ENCODE measurements around the gene ALK. TPM values are rescaled to one million over a fixed set of nuclear protein-coding genes. Genes with fewer than 3 reads are reported as not detected.

ALK gene
- total RNA-seq, 2 donors from 2014 or later, result not detected

DNA sequence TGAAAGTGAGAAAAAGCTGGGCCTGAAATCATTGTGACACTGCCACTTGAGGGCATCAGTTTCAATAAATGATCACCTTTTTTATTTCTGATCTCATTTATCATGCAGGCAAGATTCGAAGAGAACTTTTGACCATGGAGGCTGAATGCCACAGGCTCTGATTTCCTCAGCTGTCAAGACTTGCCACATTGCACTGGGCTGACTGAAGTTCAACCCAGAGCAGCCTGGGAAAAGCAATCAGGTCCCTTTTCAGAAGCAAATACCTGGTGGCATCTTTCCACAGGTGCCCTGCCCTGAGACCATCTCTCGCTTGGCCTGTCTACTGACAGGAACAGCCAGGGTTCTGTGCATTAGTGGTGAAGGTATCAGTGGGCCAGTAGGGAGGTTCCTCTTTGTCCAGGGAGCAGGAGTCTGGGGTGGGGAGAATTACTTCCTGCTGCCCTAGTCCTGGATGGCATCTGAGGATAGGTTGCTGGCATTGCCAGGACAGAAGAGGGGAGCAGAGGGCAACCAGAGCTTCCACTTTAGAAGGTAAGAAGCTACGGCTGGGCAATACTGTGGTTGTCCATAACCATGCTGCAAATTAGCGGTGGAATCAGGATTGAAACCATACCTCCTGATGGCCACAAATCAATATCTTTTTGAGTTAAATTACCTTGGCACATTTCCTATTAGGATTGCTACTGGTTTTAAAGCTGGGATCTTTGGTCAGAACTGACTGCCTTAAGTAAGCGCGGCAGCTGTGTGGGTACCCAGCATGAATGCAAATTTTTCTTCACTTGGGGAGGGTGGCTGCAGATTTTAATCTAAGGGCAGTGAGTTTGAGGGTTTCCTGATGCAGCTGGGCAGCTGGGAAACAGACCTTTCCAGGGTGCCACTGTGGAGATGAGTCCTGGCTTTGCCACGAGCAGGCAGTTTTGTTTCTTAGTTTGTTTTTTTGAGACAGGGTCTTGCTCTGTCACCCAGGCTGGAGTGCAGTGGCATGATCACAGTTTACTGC, 394.5 kb downstream of the ALK start:
- Mint-ChIP-seq H3K36me3 (no peaks in the 10 kb centered on the region), H3K9me3 (no peaks in the 10 kb centered on the region), H3K4me3 (no peak overlapping the region), H3K27me3 (peaks cover 23 to 33% of the 10 kb centered on the region in 2 donors), H3K27ac (no peak overlapping the region), H3K4me1 (ENCODE audit: low read depth in 2 of 2) (peaks cover 4% of the 10 kb centered on the region in 2 donors)
- DNase-seq (ENCODE audit: low spot score) (no peak), ATAC-seq (no peak)

DNA sequence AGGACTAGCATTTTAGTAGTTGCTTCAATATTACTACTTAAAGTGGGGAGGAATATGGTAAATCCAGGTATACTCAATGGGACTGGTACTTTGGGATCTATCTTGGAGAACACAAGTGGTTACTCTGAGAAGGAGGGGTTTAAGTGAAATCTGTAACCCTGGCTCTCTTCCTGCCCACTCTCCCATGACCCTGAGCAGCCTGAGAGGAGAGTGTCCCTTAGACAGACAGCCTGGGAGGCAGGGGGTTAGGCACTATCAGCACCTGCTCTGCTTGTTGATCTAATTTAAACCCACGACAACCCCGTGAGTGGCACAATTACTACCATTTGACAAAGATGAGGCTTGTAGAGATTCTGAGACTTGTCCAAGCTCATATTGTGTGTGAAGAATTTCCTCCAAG, 395.5 kb downstream of the ALK start:
- DNase-seq (ENCODE audit: low spot score), result no peak
- H3K27ac Mint-ChIP-seq, result no peak overlapping the region
- ATAC-seq, result no peak
- peaks cover 19 to 24% of the 10 kb centered on the region in 2 donors for H3K27me3 Mint-ChIP-seq
- no peaks in the 10 kb centered on the region for H3K36me3 Mint-ChIP-seq
- no peaks in the 10 kb centered on the region for H3K9me3 Mint-ChIP-seq
- H3K4me3 Mint-ChIP-seq, result no peak overlapping the region
- peaks cover 4% of the 10 kb centered on the region in 2 donors for H3K4me1 Mint-ChIP-seq (ENCODE audit: low read depth in 2 of 2)

- H3K4me1 Mint-ChIP-seq (ENCODE audit: low read depth in 2 of 2), result peaks cover 4% of the 10 kb centered on the region in 2 donors
- ATAC-seq (no peak), DNase-seq (ENCODE audit: low spot score) (no peak)
- H3K27ac Mint-ChIP-seq, result no peak overlapping the region
- no peak overlapping the region for H3K4me3 Mint-ChIP-seq
- H3K9me3 Mint-ChIP-seq, result no peaks in the 10 kb centered on the region
- peaks cover 14 to 24% of the 10 kb centered on the region in 2 donors for H3K27me3 Mint-ChIP-seq
- H3K36me3 Mint-ChIP-seq, result no peaks in the 10 kb centered on the region
These were observed 396.7 kb downstream of the ALK start for GRCh38 chr2:29524652-29525051.

- no peaks in the 10 kb centered on the region for H3K4me1 Mint-ChIP-seq (ENCODE audit: low read depth in 2 of 2)
- ATAC-seq, result no peak
- no peaks in the 10 kb centered on the region for H3K9me3 Mint-ChIP-seq
- H3K27me3 Mint-ChIP-seq, result peaks cover 8 to 27% of the 10 kb centered on the region in 2 donors
- no peak for DNase-seq (ENCODE audit: low spot score)
- H3K27ac Mint-ChIP-seq, result no peak overlapping the region
- H3K4me3 Mint-ChIP-seq, result no peak overlapping the region
- no peaks in the 10 kb centered on the region for H3K36me3 Mint-ChIP-seq
These were observed 398.3 kb downstream of the ALK start for GRCh38 chr2:29522951-29523669.

GRCh38 chr2:29520001-29520400, 401.4 kb downstream of the ALK start:
- Mint-ChIP-seq H3K9me3 (peaks cover 1% of the 10 kb centered on the region), H3K27me3 (peaks cover 12 to 26% of the 10 kb centered on the region in 2 donors), H3K36me3 (no peaks in the 10 kb centered on the region), H3K4me1 (ENCODE audit: low read depth in 2 of 2) (no peaks in the 10 kb centered on the region), H3K27ac (no peak overlapping the region), H3K4me3 (no peak overlapping the region)
- DNase-seq (ENCODE audit: low spot score) (no peak), ATAC-seq (no peak)

DNA sequence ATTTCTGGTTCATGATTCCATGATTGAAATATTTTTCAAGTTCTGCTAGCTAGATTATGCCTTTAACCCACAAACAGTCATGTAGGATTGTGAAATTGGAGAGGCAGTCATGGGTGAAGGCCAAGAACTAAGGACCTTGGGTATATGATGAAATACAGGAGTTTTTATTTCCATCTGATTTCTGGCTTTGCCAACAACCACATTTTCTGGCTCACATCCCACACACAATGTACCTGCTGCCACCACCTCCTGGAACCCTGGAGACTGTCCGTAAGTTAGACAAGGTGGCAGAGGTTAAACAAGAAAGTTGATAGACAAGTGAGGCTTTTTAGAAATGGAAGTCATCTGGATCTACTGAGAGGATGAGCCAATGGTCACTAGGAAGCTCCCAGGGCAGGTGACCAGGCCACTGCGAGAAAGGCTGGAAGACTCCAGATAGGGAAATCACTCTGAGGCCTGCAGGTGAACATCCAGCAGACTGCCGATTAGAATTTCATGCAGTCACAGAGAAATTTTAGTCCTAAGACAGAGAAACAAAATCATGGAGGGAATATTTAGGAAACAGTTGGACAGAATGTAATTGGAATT, 402.0 kb downstream of the ALK start:
- H3K9me3 Mint-ChIP-seq, result peaks cover 7% of the 10 kb centered on the region
- H3K27ac Mint-ChIP-seq, result no peak overlapping the region
- ATAC-seq (no peak), DNase-seq (ENCODE audit: low spot score) (no peak)
- no peaks in the 10 kb centered on the region for H3K4me1 Mint-ChIP-seq (ENCODE audit: low read depth in 2 of 2)
- H3K4me3 Mint-ChIP-seq, result no peak overlapping the region
- peaks cover 14 to 27% of the 10 kb centered on the region in 2 donors for H3K27me3 Mint-ChIP-seq
- no peaks in the 10 kb centered on the region for H3K36me3 Mint-ChIP-seq

DNA sequence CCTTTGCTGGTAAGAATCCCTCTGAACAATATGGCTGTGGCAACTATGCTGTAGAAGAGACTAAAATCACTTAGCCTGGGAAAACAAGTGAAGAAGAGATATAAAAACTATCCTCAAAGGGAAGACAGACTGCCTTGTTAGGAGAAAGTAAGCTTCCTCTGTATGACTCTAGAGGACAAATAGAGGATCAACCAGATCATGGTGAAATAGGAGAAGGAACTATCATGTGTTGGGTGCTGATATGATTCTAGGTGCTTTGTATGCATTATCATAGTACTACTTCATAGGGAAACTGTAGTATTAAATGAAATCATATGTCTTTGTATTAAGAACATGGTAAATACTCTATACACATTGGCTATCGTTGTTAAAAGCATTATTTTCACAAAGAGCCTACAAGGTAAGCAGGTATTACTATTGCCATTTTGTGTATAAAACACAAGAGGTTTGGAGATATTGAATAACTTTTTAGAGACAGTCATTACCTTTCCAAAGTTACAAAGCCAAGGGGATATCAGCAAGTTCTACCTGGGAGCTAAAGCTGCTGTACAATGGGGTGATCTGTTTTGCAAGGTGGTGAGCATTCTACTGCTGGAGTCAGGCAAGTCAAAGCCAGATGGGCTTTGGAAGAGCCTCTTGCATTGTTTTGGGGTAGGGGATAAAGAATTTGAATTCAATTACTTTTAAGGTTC, 402.6 kb downstream of the ALK start:
- no peak for ATAC-seq
- DNase-seq (ENCODE audit: low spot score), result no peak
- Mint-ChIP-seq H3K27ac (no peak overlapping the region), H3K9me3 (peaks cover 7% of the 10 kb centered on the region), H3K4me1 (ENCODE audit: low read depth in 2 of 2) (no peaks in the 10 kb centered on the region), H3K4me3 (no peak overlapping the region), H3K27me3 (peaks cover 14 to 25% of the 10 kb centered on the region in 2 donors), H3K36me3 (no peaks in the 10 kb centered on the region)

DNA sequence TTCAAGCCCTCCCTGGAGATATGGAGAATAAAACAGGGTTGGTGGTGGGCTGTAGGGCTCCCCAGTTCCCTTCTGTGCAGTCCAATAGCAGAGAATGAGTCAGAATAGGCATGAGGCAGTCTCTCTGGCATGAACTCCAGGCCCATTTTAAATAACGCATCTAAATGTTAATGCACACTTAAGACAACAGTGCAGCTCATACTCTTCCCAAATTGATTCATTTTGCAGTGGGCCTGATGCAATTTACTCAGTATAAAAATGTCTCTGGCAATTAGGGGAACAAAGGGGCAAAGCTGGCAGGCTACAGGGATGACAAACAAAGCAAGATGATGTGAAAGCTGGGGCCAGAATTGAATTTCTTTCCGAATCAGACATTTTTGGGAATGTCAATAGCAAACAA, 403.4 kb downstream of the ALK start:
- Mint-ChIP-seq H3K36me3 (no peaks in the 10 kb centered on the region), H3K27me3 (peaks cover 14 to 25% of the 10 kb centered on the region in 2 donors), H3K4me3 (no peak overlapping the region), H3K27ac (no peak overlapping the region), H3K4me1 (ENCODE audit: low read depth in 2 of 2) (no peaks in the 10 kb centered on the region), H3K9me3 (peaks cover 7% of the 10 kb centered on the region)
- no peak for DNase-seq (ENCODE audit: low spot score)
- no peak for ATAC-seq

GRCh38 chr2:29517413-29517812, 404.0 kb downstream of the ALK start:
- ATAC-seq (no peak), DNase-seq (ENCODE audit: low spot score) (no peak)
- H3K27ac Mint-ChIP-seq, result no peak overlapping the region
- H3K4me3 Mint-ChIP-seq, result no peak overlapping the region
- peaks cover 10 to 25% of the 10 kb centered on the region in 2 donors for H3K27me3 Mint-ChIP-seq
- H3K36me3 Mint-ChIP-seq, result no peaks in the 10 kb centered on the region
- peaks cover 7% of the 10 kb centered on the region for H3K9me3 Mint-ChIP-seq
- no peaks in the 10 kb centered on the region for H3K4me1 Mint-ChIP-seq (ENCODE audit: low read depth in 2 of 2)

DNA sequence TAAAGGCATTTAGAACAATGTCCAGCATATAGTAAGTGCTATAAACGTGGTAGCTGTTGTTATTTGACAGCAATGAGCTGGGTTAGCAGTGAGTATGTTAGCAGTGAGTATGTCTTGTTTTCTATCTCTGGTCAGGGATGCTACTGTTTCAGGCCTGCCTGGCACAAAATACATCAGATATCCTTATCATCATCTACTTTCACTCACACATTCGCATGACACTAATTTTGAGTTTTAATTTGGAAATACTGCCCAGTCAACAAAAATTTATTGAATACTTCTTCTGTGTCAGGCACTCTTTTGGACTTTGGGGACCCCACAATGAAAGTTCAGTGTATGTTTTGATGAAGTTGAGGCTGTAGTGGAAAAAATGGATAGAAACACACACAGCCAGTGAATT, 404.6 kb downstream of the ALK start:
- Mint-ChIP-seq H3K4me1 (ENCODE audit: low read depth in 2 of 2) (no peaks in the 10 kb centered on the region), H3K27ac (no peak overlapping the region), H3K4me3 (no peak overlapping the region), H3K36me3 (no peaks in the 10 kb centered on the region), H3K27me3 (peaks cover 10 to 25% of the 10 kb centered on the region in 2 donors), H3K9me3 (peaks cover 7% of the 10 kb centered on the region)
- no peak for ATAC-seq
- no peak for DNase-seq (ENCODE audit: low spot score)

DNA sequence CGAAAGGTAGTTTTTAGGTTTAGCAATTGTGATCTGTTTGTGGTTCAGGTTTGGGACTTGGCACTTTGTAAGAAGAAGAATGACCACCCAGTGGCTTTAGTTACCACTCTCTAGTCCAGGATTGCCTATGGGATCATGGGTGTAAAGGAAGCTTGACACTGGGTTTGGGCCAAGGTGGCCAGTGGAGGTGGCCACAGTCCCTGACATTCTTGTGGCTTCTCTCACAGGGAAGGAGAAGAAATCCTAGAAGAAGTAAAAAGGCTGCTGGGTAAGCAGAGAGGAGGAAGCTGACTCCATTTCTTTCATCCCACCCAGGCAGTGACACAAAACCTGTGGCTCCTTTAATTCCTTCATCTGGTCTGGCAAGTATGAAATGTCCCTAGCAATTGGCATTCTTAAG, 411.5 kb downstream of the ALK start:
- H3K9me3 Mint-ChIP-seq, result peaks cover 7% of the 10 kb centered on the region
- no peak for DNase-seq (ENCODE audit: low spot score)
- ATAC-seq, result no peak
- no peaks in the 10 kb centered on the region for H3K4me1 Mint-ChIP-seq (ENCODE audit: low read depth in 2 of 2)
- no peak overlapping the region for H3K4me3 Mint-ChIP-seq
- peaks cover 6 to 9% of the 10 kb centered on the region in 2 donors for H3K27me3 Mint-ChIP-seq
- no peaks in the 10 kb centered on the region for H3K36me3 Mint-ChIP-seq
- no peak overlapping the region for H3K27ac Mint-ChIP-seq

DNA sequence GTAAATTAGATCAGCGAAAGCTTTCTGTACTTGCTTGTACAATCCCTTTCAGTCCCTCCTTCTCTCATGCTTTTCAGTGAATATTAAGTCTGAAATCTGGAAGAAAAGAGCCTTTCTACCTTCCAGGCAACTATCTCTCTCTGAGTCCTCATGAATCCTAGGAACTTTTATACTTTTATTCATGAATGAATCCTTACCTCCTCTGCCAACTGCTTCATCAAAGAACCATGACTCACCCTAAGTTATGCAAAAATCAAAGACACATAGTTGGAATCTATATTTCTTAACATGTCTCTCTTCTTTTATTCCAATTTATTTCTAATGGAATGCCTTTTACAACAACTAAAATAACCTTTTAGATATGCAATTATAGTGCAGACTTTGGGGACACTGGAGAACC, 412.0 kb downstream of the ALK start:
- ATAC-seq, result no peak
- Mint-ChIP-seq H3K9me3 (peaks cover 3% of the 10 kb centered on the region), H3K36me3 (no peaks in the 10 kb centered on the region), H3K27ac (no peak overlapping the region), H3K4me1 (ENCODE audit: low read depth in 2 of 2) (no peaks in the 10 kb centered on the region), H3K27me3 (peaks cover 6 to 10% of the 10 kb centered on the region in 2 donors), H3K4me3 (no peak overlapping the region)
- DNase-seq (ENCODE audit: low spot score), result no peak

DNA sequence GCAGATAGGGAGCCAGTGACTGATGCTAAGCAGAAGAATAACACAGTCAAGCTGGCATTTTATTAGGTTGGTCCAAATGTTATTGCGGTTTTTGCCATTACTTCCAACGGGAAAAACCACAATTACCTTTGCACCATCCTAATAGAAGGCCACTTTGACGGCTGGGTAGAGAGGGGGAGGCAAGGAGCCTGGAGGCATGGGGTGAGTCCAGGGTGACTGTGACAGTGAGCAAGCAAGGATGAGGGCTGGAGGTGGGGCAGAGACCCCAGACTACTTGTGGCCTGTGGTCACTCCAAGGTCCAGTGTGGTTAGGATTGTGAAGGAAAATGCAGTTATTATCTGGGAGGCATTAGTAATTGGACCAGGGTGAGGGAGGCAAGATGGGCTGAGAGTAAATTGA, 416.6 kb downstream of the ALK start:
- H3K4me3 Mint-ChIP-seq, result no peak overlapping the region
- H3K36me3 Mint-ChIP-seq, result no peaks in the 10 kb centered on the region
- H3K4me1 Mint-ChIP-seq (ENCODE audit: low read depth in 2 of 2), result no peaks in the 10 kb centered on the region
- DNase-seq (ENCODE audit: low spot score) (no peak), ATAC-seq (no peak)
- no peak overlapping the region for H3K27ac Mint-ChIP-seq
- H3K27me3 Mint-ChIP-seq, result peaks cover 16 to 27% of the 10 kb centered on the region in 2 donors
- no peaks in the 10 kb centered on the region for H3K9me3 Mint-ChIP-seq

Measured in natural killer cell treated with Interleukin-12 subunit alpha and Interleukin-12 subunit beta and Interleukin-15 and Interleukin-18, amount 100 ng/mL, for 72 hours (primary cell).